HG02642 (cell line): ENCODE measurements around the gene ZMIZ1.

ENCODE experiments used
- ATAC-seq: cut with Tn5 transposase; IDR thresholded peaks from one replicate; pipeline ENCODE4 v1.9.1; 2021; ENCODE audit warnings: mild to moderate bottlenecking; ENCODE audit not compliant: unreplicated experiment, poor library complexity

The ZMIZ1 gene

GRCh38 chr10:79287973-79288723 is 219.4 kb downstream of the ZMIZ1 start:
- ATAC-seq, result no peak

- no peak for ATAC-seq
Observed at GRCh38 chr10:79289801-79290200, 221.0 kb downstream of the ZMIZ1 start.

- ATAC-seq, result no peak
Observed at GRCh38 chr10:79292026-79292766, 223.4 kb downstream of the ZMIZ1 start.

- ATAC-seq, result no peak
Observed at GRCh38 chr10:79292891-79293746, 224.4 kb downstream of the ZMIZ1 start.

GRCh38 chr10:79293841-79294581 is 225.2 kb downstream of the ZMIZ1 start:
- ATAC-seq, result no peak

GRCh38 chr10:79295563-79295962 is 226.8 kb downstream of the ZMIZ1 start:
- no peak for ATAC-seq

GRCh38 chr10:79296431-79296830 is 227.7 kb downstream of the ZMIZ1 start:
- no peak for ATAC-seq

- ATAC-seq, result no peak
Observed at GRCh38 chr10:79298403-79299244, 229.9 kb downstream of the ZMIZ1 start.

GRCh38 chr10:79299397-79300241 is 230.9 kb downstream of the ZMIZ1 start:
- ATAC-seq, result no peak

GRCh38 chr10:79300711-79301110 is 231.9 kb downstream of the ZMIZ1 start:
- no peak for ATAC-seq

- no peak for ATAC-seq
Observed at GRCh38 chr10:79301754-79302530, 233.2 kb downstream of the ZMIZ1 start.

GRCh38 chr10:79303631-79304478 is 235.1 kb downstream of the ZMIZ1 start:
- ATAC-seq, result no peak

- ATAC-seq, result no peak
Observed at GRCh38 chr10:79304479-79305087, 235.8 kb downstream of the ZMIZ1 start.

- ATAC-seq, result no peak
Observed at GRCh38 chr10:79305515-79305914, 236.7 kb downstream of the ZMIZ1 start.

GRCh38 chr10:79305988-79306387 is 237.2 kb downstream of the ZMIZ1 start:
- ATAC-seq, result no peak

GRCh38 chr10:79306644-79307220 is 238.0 kb downstream of the ZMIZ1 start:
- no peak for ATAC-seq
